GM21723 (cell line): ENCODE results near the gene CCDC178.
"Not testable (repeated sequence)": the region's sequence is repeated elsewhere in the genome, so short reads cannot be mapped to it uniquely, and the experiment has no call there.

Experiments used
- ATAC-seq: cut with Tn5 transposase; IDR thresholded peaks from one replicate; pipeline ENCODE4 v1.9.1; 2021; ENCODE audit warnings: mild to moderate bottlenecking, moderate library complexity; ENCODE audit not compliant: unreplicated experiment

Gene CCDC178, protein sequence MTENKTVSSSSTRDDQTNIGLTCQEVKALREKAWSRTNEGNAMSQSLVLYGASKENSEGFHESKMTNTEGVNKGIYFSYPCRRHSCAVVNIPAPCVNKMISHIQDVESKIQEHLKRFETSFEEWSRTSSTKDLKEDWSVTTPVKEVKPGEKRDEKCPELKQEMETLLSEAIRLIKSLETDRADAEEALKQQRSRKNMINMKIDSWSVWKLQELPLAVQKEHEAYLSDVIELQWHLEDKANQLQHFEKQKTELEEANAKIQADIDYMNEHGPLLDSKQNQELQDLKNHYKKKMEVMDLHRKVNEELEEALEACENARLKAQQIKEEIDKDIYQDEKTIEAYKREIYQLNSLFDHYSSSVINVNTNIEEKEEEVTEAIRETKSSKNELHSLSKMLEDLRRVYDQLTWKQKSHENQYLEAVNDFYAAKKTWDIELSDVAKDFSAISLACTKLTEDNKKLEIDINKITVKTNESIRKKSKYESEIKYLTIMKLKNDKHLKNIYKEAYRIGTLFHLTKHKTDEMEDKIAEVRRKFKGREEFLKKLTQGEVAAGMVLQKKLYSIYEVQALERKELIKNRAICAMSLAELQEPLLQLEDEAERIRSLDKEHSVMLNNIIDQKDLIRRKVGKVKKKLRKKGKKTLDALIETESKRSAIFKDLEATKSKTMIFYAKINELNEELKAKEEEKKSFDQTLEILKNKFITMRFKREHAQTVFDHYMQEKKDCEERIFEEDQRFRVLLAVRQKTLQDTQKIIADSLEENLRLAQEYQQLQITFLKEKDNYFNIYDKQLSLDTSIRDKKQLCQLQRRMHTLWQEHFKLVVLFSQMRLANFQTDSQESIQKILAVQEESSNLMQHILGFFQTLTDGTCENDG

DNA sequence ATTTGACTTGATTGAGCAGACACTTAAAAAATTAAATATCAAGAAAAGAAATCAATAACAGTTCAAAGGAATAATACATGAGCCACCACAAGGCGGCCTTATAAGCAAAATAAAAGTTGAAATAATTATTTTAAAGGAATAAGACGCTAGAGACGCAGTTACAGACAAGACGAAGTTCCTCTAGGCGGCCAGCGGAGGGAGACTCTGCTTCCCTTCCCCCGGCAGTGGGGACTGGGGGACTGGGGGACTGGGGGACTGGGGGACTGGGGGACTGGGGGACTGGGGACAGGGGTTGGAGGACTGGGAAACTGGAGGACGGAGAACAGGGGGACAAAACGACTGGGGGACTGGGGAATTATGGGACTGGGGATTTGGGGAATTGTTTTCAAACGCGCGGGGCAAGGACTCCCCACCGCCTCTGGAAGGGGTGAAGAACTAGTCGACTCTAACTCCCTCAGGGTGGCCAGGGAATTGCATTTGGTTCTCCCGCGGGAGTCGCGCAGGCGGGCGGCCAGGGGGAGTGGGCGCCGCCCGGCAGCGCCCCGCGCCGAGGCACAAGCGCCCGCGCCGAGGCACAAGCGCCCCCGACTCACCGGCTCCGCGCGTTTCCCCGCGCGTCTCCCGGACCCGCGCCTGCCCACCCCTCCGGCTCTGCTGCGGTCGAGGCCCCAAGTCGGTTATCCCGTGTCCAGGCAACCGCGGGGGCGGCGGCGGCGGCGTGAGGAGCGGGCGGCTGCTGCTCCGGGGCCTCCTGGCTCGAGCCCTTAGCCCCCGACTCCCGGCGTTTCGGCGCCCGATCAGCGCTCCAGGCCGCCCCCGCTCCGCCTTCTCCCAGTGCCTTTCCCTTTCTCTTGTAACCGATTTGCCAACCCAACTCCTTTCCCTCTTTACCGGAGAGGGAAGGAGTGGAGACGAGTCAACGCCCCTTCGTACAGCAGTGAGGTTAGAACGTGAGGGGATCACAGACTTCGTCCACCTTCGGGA, at the start of gene CCDC178:
Gene CCDC178, minus strand, starts transcription at position 662 of the 984 bp plus-strand sequence. CDS start 28,633 bp downstream, outside the sequence.
- ATAC-seq: no peak

DNA sequence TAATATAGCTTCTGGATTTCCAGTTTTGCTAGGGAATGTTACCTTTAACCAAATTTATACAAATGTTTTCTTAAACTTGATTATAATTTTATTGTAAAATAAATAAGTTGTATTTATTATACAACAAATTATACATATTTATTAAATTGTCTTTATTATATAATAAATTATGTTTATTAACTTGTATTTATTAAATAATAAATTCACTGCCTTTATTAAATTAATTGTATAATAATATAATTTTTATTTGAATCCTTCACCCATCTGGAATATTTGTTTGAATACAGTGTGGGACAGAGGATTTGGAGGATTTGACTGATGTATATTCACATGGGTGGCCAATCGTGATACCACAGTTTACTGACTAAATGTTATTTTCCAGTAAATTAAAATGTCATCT, 43.4 kb upstream of the CCDC178 start:
- ATAC-seq: no peak

DNA sequence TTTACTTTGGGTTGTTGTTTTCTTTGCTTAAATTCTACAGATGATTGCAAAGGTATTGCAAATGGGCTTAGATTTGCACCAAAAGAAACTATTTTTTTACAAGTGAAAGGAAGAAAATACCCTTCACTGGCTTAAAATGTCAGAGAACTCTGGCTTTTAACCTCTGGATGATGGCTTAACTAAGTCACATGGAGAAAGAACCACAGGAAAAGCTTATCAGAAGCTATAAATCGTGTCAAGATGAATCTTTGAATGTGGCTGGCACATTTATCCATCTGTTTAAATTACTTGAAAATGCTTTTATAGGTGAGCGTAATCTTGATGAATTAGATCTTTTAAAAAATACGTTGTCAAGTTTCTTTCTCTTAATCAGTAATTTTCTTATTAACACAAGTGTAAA, 32.0 kb upstream of the CCDC178 start:
- no peak for ATAC-seq

DNA sequence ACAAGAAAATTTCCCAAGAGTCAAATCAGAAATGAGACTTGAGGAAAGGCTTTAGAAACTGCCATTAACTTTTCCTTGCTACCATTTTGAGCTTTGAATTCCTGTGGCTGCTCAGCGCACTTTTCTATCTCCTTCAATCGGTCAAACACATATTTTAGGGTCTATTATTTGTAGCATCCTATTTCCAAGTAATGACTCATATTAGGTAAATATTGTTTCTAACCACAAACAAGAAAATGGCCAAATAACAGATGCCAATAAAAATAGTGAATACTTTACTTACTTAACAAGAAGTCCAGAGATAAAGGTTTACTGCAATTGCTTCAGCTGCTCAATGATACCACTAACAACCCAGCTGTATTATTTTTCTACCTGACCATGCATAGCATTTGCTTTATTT, 29.7 kb upstream of the CCDC178 start:
- ATAC-seq: no peak

DNA sequence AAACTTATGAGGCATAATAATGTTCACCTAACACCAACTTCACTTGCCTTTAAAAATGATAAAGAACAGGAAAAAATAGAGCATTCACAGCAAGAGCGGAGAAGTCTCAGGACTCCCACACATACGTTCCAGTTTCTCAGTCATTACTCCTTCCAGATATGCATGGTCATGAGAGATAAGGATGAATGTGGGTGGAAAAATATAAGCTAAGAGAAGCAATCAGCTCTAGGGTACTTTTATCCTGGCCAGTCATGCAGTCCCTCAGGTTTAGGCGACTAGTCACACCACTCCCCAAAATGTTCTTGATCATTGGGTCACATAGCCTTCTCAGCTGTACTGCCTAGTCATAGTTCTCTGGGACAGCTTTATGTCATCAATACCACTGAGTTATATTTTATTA, 29.2 kb upstream of the CCDC178 start:
- no peak for ATAC-seq

DNA sequence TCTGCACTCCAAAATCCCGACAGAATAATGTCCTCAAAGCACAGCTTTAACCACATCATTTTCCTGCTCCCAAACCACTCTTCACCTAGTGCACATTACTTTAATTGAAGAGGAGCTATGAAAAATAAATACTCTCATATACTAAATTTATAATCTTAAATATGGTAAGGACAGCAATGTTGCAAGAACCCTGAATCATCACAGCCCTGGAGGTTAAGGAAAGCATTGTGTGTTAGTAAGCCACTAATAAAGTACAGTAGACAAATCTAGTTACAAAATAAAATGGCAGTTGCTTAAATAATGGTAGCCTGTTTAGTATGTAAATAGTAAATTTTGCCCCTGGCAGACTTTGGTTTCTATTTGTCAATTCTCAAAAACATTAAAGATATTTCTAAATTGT, 27.0 kb upstream of the CCDC178 start:
- no peak for ATAC-seq

DNA sequence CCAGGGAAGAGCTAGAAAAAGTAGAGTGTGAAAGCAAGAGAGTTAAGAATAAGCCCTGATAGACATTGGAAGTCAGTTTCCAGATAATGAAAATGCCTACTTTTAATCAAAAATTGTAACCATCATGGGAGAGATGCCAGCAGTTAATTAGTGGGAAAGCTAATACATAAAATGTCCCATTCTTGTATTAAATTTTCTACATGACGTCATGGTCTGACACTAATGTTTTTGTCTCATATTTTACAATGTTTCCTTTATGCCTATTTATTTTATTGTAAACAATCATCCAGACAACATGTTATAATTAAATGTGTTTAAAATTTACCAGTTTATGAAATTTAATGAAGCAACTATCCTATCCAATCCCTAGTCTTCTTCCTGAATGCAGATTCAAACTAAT, 26.3 kb upstream of the CCDC178 start:
- ATAC-seq: no peak

DNA sequence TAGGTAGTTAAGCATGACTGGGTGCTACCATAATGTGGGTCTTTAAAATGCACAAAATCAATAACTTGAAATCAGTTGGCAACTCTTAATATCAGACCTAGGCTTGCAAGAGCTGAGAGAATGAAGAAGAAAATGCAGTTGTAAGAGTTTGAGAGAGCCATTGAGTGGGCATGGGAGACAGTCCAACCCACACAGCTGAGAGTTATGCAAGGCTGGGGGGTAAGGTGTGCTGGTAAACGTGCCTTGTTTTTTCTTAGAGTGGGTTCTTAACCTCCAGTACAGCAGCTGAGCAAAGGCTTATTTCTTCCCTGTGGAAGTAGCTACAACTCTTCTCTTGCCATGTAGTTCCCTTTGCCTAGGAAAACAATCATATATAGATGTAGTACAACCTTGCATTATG, 20.2 kb upstream of the CCDC178 start:
- no peak for ATAC-seq

DNA sequence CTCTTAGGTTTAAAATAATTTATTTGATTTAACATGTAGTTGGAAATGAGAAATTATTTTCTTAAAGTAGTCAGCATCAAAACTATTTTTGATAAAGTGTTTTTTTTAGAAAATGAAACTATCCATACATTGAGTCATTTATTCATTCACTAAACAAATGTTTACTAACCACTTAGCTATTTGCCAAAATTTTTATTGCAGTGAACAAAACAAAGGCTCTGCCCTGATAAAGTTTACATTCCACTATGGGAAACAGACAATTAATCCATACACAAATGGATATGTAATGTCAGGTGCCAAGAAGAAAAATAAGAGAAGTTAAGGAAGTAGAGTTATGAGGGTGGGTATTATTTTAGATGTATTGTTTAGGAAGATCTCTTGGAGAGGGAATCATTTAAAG, 19.1 kb upstream of the CCDC178 start:
- no peak for ATAC-seq

DNA sequence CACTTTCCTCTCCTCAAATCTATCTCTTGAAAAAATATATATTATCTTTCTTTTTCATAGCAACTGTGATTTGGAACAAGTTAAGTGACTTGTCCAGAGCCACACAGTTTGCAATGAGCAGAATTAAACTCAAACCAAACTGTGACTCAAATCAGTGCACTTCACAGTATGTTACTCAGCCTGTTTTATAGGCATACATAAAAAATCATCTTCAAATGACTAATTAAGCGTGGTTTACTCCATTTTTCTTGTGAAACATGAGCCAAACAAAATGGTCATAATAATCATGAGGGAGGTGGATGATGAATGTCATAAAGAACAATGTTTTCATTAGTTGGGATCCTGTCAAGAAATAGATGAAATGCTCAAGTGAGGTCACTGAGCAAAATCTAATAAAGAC, 6.1 kb upstream of the CCDC178 start:
- no peak for ATAC-seq

DNA sequence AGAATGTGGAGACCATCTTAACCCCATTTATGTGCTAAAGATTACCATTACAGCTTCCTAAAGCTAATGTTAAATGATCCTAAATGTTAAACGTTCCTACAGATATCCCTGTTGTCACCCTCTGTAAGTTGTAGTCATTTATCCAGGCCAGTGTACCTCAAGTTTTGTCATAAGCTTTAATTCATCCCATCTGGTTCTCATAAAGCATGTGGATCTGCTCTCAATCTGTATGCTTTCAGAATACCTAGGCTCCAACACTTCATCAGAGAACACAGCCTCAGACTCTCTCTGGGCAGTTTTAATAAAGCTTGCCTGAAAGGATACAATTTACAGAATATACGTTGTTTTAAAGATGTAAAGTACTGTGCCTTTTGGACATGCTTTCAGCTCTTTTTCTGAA, 4.2 kb upstream of the CCDC178 start:
- ATAC-seq: no peak

DNA sequence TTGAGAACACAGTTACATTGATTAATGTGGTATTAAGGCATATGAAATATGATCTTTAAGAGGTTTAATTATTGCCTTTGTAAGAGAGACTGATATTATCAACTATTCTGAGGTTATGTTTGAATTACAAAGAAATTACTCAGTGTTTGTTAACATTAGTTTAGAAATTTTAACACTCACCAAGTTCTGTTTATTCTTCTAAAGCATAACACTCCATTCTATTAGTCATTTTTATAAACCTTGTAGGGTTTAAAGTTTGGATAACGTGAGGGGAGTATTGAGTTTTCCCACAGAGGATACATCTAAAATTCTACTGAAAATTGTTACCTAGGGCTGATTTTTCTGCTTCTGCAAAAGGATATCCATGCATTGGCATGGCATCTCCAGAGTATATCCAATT, 7.7 kb downstream of the CCDC178 start:
- no peak for ATAC-seq

DNA sequence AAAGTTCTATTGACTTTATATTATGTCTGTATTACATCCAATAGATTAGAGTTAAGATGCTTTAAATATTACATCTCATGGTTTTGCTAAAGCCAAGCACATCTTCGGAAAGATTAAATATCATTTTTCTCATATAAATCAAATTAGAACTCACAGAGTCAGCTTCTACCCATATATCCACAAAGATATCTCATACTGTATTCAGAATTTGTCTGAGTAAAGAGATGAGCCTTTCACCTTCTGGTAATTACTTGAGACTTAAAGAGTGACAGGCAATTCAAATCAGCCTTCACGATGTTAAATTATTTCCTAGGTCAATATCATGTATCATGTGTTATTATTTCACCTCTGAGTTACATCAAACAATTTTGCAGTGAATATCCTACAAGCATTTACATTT, 13.0 kb downstream of the CCDC178 start:
- no peak for ATAC-seq

DNA sequence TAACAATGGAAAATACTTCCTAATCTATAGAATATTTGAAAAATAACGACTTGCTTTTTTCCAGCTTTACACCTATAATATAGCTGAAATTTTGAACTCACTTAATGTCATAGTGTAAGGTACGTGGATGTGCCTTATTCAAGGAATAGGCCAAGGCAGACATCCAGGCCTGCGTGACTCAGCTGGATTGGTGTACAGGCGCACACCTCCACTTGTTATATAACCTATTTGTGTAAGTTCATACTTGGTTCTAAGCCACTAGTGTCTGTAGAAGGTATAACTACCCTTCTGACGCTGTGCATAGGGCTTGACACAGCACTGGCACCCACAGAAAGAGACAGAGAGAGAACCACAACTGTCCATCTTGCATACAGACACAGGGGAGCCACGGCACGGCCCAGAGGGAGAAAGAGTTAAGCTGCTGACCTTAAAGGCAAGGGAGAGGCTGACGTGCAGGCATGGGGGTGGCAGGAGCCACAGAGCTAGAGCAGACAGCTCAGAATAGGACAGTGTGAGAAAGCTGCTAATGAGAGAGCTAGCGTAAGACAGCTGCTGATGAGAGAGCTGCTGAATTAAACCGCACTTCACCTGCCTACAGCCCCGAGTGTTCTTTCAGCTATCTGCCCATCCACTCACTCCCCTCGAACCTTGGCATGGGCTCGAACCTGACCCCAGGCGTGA, 16.1 kb downstream of the CCDC178 start:
- no peak for ATAC-seq

DNA sequence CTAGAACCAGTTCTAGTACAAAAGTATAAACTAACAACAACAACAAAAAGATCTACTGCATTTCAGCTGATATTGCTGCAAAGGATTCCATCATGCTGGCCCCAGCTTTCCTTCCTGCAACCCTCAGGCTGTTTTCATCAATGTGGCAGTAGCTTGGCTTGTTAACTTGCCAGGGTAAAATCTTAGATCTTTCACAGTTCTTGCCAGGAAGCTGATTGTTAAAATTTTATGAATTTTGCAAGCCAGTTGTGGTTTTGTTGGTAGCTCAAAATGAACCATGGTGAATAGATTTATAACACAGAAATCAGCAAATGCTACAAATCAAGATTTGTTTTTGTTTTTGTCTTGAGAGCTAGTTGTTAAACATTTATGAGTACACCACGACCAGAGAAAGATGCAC, 19.3 kb downstream of the CCDC178 start:
- ATAC-seq: no peak

DNA sequence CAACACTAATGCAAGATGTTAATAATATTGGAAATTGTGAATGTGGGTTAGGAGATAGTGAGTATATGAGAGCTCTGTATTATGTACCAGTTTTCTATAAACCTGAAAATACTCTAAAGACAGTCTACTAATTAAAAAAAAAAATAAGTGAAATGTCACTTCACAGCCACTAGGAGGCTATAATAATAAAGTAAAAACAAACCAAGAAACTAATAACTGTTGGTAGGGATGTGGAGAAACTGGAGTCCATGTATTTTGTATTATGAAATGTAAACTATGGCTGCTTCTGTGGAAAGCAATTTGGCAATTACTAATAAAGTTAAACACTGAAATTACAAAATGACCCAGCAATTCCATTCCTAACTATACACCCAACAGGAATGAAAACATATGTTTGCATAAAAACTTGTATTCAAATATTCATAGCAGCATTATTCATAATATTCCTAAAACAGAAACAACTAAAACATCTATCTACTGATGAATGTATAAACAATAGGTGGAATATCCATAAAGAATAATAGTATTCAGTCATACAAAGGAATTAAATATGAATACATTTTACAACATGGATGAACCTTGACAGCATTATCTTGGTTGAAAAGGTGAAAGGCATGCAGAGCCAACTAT, 36.2 kb downstream of the CCDC178 start:
- ATAC-seq: peak; percentile 61

DNA sequence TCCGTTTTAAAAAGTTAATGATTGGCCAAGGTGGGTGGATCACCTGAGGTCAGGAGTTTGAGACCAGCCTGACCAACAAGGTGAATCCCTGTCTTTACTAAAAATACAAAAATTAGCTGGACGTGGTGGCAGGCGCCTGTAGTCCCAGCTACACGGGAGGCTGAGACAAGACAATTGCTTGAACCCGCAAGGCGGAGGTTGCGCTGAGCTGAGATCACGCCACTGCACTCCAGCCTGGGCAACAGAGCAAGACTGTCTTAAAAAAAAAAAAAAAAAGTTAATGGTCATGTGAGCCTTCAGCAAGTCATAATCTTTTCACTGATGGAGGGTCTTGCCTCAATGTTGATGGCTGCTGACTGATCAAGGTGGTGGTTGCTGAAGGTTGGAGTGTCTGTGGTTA, 41.6 kb downstream of the CCDC178 start:
- ATAC-seq: not testable (repeated sequence)

DNA sequence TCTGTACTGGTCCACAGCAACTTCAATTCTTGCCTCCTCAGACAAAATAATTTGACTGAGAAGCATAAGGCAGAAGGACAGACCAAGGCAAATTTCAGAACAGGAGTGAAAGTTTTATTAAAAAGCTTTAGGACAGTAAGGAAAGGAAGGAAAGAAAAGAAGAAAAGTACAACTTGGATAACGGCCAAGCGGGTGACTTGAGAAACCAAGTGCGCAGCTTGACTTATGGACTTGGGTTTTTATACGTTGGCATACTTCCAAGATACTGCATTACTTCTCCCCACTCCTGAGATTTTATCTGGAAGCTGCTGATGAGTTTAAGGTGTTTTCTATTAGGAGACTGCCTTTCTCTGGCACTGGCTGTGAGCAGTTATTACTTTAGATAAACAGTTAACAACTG, 64.7 kb downstream of the CCDC178 start:
- no peak for ATAC-seq

DNA sequence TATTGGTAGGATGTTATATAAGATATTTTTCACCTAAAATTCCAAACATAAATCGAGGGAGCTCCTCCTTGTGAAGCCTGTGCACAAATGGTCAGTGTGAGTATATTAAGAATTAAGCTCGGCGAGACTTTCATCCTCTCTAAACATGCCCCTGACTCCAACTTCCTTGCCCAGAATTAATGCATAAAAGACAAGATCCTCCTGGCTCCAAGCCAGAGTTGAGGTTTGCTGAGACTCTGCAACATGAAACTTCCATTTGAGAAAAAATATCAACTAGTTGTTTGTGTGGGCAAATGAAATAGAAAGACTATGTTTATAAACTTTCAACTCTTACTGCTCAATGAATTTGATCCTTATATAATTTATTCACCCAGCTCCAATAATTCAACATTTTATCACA, 68.1 kb downstream of the CCDC178 start:
- ATAC-seq: no peak
